GM12864 (cell line): Measurements from ENCODE around the gene CEBPE.

Experiments
- DNase-seq: peaks from one replicate; pipeline ENCODE4 v3.0.0-alpha.2; 2011; ENCODE audit warnings: low read depth
- H3K4me3 ChIP-seq: 2 replicates; pipeline ENCODE4 v1.5.1; 2011; ENCODE audit warnings: mild to moderate bottlenecking, low read depth, low read length, control low read depth
- TF ChIP-seq, protein P1 (sequence below): IDR thresholded peaks from 2 replicates; pipeline ENCODE4 v1.5.1; 2011; ENCODE audit warnings: low read depth, mild to moderate bottlenecking, moderate library complexity, low read length, control low read depth, inconsistent platforms; ENCODE audit errors: missing control alignments

The CEBPE gene

DNA sequence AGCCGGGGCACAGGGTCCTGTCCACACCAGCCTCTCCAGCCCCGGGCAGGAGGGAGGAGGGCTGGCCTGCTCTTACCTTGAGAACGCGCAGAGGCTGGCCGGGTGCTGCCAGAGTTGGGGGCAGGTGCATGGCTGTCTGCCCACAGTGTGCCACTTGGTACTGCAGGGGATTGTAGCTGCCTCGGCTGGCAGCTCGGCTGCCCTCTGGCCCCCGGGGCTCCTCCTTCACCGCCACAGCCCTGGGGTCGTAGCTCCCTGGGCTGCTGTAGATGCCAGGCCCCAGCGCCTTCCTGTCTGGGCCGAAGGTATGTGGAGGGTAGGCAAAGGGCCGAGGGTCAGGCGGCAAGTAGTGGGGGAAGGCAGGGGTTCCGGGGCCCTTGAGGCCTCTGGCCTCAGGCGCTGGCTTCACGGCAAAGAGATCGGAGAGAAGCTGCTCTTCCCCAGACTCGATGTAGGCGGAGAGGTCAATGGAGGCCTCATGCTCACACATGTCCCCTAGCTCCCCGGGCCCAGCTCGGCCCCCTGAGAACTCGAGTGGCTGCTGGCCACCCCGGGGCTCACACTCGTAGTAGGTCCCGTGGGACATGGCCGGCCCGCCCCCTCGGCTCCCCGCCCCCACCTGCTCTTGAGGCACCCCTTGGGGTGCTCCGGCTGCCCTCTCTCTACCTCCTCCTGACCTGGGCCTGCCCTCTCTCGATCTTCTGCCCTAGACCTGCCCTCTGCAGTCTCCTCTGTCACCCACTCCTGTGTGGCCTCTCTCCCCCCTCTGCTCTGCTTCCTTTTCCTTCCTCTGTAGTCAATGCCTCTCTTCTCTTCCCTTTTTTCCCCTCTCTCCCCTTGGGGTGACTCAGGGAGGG, at the start of gene CEBPE:
Gene CEBPE, minus strand, starts transcription at position 750 of the 857 bp plus-strand sequence. Its CDS starts 164 bp downstream, at position 586.
- no peak within 1 kb of the TSS for H3K4me3 ChIP-seq
- no peak for DNase-seq
- TF ChIP-seq, protein P1, sequence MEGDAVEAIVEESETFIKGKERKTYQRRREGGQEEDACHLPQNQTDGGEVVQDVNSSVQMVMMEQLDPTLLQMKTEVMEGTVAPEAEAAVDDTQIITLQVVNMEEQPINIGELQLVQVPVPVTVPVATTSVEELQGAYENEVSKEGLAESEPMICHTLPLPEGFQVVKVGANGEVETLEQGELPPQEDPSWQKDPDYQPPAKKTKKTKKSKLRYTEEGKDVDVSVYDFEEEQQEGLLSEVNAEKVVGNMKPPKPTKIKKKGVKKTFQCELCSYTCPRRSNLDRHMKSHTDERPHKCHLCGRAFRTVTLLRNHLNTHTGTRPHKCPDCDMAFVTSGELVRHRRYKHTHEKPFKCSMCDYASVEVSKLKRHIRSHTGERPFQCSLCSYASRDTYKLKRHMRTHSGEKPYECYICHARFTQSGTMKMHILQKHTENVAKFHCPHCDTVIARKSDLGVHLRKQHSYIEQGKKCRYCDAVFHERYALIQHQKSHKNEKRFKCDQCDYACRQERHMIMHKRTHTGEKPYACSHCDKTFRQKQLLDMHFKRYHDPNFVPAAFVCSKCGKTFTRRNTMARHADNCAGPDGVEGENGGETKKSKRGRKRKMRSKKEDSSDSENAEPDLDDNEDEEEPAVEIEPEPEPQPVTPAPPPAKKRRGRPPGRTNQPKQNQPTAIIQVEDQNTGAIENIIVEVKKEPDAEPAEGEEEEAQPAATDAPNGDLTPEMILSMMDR = no peak

GRCh38 chr14:23168246-23168645, 49.2 kb upstream of the CEBPE start:
- no peak overlapping the region for H3K4me3 ChIP-seq
- TF ChIP-seq, protein P1 = no peak
- no peak for DNase-seq

DNA sequence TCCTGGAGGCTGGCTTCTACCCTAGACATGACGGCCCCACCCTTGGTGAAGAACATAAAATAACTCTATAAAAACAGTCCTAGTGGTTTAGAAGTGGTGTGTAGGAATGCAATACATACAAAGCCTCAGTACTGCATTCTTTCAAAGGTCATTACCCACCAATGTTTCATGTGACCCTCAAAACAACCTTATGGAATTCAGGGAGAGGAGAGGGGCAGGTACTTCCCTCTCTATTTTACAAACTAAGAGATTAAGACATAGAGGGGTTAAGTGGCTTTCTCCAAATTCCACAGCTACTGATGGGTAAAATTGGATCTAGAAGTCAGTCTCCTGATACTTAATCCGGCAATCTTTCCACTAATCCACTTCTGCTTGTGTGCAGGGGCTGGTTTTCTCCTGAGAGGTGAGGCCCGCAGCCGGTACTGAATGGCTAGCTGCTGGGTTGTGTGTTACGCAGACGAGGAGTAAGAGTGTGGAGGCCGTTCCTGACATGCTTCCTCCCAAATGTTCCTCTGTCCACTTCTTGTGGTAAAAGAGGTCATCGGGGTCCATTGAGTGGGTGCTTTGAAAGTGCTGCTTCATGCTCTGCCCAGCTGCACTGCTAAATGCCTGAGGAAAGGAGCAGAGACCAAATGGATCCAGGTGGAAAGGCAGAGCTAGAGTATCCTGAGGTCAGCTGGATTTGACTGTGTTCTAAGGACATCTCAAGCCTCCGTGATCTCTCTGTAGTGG, 48.2 kb upstream of the CEBPE start:
- TF ChIP-seq, protein P1 = no peak
- no peak overlapping the region for H3K4me3 ChIP-seq
- no peak for DNase-seq

DNA sequence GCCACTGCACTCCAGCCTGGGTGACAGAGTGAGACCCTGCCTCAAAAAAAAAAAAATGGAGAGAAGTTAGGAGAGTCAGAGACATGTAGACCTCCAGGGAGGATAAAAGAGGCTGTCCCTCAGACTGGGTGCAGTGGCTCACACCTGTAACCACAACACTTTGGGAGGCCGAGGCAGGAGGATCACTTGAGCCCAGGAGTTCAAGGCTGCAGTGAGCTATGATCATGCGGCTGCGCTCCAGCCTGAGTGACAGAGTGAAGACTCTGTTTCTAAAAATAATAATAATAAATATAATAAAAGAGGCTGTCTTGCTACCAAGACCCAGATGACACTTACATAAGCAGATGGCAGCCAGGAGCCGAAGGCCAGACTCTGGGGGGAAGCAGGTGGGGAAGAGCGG, 45.9 kb upstream of the CEBPE start:
- no peak overlapping the region for H3K4me3 ChIP-seq
- DNase-seq = no peak
- TF ChIP-seq, protein P1 = no peak

DNA sequence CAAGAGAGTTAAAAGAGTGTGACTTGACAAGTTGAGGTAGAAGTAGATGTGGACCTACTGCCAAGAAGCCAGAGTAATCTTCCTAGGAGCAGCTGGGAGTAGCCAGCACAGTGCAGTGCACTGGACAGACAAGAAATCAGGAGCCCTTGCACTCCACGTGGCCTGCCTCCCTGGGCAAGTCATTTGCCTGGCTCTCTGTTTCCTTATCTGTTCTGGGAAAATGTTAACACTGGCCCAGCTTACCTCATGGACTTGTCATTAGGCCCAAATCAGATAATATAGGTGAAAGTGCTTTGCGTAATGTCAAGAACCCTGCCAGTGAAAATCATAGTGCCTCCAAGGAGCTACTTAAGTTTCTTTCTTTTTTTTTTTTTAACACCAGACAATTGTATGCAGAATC, 45.2 kb upstream of the CEBPE start:
- TF ChIP-seq, protein P1 = no peak
- DNase-seq = no peak
- no peak overlapping the region for H3K4me3 ChIP-seq

GRCh38 chr14:23163830-23164229, 44.8 kb upstream of the CEBPE start:
- DNase-seq = no peak
- TF ChIP-seq, protein P1 = no peak

More at GRCh38 chr14:23163830-23164229, 44.8 kb upstream of the CEBPE start:
- H3K4me3 ChIP-seq = no peak overlapping the region
